ENCODE measurements around the gene ATXN2. TPM values are rescaled to one million over a fixed set of nuclear protein-coding genes. Genes with fewer than 3 reads are reported as not detected.
"Not testable (repeated sequence)": the region's sequence is repeated elsewhere in the genome, so short reads cannot be mapped to it uniquely, and the experiment has no call there.

Gene ATXN2
- total and polyA plus RNA-seq, 2 donors from 2014 or later, result 27.1 to 56.5 TPM

GRCh38 chr12:111506260-111506659 lies 92.9 kb downstream of the ATXN2 start:
- Histone ChIP-seq H3K36me3 (ENCODE audit: control insufficient read depth in 2 of 3, insufficient read depth in 3 of 3, low read length in 3 of 3) (peaks cover 6 to 19% (median 10%) of the 10 kb centered on the region in 3 donors), H3K9ac (ENCODE audit: low read length in 3 of 3) (no peak overlapping the region), H3K27me3 (ENCODE audit: control insufficient read depth, insufficient read depth, low read length) (no peaks in the 10 kb centered on the region), H3K9me3 (ENCODE audit: control insufficient read depth in 2 of 3, insufficient read depth in 1 of 3, low read length in 3 of 3) (no peaks in the 10 kb centered on the region), H3K4me3 (ENCODE audit: low read length in 3 of 3) (no peak overlapping the region), H3K4me1 (ENCODE audit: control insufficient read depth in 2 of 3, insufficient read depth in 2 of 3, low read depth in 1 of 3, low read length in 3 of 3) (no peaks in the 10 kb centered on the region), H3K27ac (ENCODE audit: low read depth in 2 of 2, low read length in 2 of 2) (no peak overlapping the region)
- intact Hi-C loops (cut with DNase I), result no loop called here
- no peak for DNase-seq
- no peak for TF ChIP-seq CTCF (IDR thresholded peaks at IDR 0.05; ENCODE audit: borderline replicate concordance, extremely low read depth, insufficient read depth)
- FAIRE-seq, result no peak

GRCh38 chr12:111505601-111506036 lies 93.5 kb downstream of the ATXN2 start:
- intact Hi-C loops (cut with DNase I), result no loop called here
- no peak overlapping the region for H3K4me3 ChIP-seq (ENCODE audit: low read length in 3 of 3)
- H3K9me3 ChIP-seq (ENCODE audit: control insufficient read depth in 2 of 3, insufficient read depth in 1 of 3, low read length in 3 of 3), result no peaks in the 10 kb centered on the region
- no peak for TF ChIP-seq CTCF (IDR thresholded peaks at IDR 0.05; ENCODE audit: borderline replicate concordance, extremely low read depth, insufficient read depth)
- FAIRE-seq (no peak), DNase-seq (no peak)
- no peaks in the 10 kb centered on the region for H3K27me3 ChIP-seq (ENCODE audit: control insufficient read depth, insufficient read depth, low read length)
- no peak overlapping the region for H3K9ac ChIP-seq (ENCODE audit: low read length in 3 of 3)
- no peaks in the 10 kb centered on the region for H3K4me1 ChIP-seq (ENCODE audit: control insufficient read depth in 2 of 3, insufficient read depth in 2 of 3, low read depth in 1 of 3, low read length in 3 of 3)
- peaks cover 6 to 19% (median 10%) of the 10 kb centered on the region in 3 donors for H3K36me3 ChIP-seq (ENCODE audit: control insufficient read depth in 2 of 3, insufficient read depth in 3 of 3, low read length in 3 of 3)
- H3K27ac ChIP-seq (ENCODE audit: low read depth in 2 of 2, low read length in 2 of 2), result no peak overlapping the region

- H3K27me3 ChIP-seq (ENCODE audit: control insufficient read depth, insufficient read depth, low read length), result no peaks in the 10 kb centered on the region
- H3K9me3 ChIP-seq (ENCODE audit: control insufficient read depth in 2 of 3, insufficient read depth in 1 of 3, low read length in 3 of 3), result no peaks in the 10 kb centered on the region
- H3K27ac ChIP-seq (ENCODE audit: low read depth in 2 of 2, low read length in 2 of 2), result no peak overlapping the region
- no peak for TF ChIP-seq CTCF (IDR thresholded peaks at IDR 0.05; ENCODE audit: borderline replicate concordance, extremely low read depth, insufficient read depth)
- no peak overlapping the region for H3K4me3 ChIP-seq (ENCODE audit: low read length in 3 of 3)
- intact Hi-C loops (cut with DNase I), result no loop called here
- no peaks in the 10 kb centered on the region for H3K4me1 ChIP-seq (ENCODE audit: control insufficient read depth in 2 of 3, insufficient read depth in 2 of 3, low read depth in 1 of 3, low read length in 3 of 3)
- peak in 1 of 5 donors; percentile 25 for DNase-seq
- no peak for FAIRE-seq
- H3K36me3 ChIP-seq (ENCODE audit: control insufficient read depth in 2 of 3, insufficient read depth in 3 of 3, low read length in 3 of 3), result peaks cover 8 to 11% (median 9%) of the 10 kb centered on the region in 3 donors
- no peak overlapping the region for H3K9ac ChIP-seq (ENCODE audit: low read length in 3 of 3)
These were observed 96.0 kb downstream of the ATXN2 start for GRCh38 chr12:111503116-111503515.

- H3K9ac ChIP-seq (ENCODE audit: low read length in 3 of 3), result no peak overlapping the region
- TF ChIP-seq CTCF (IDR thresholded peaks at IDR 0.05; ENCODE audit: borderline replicate concordance, extremely low read depth, insufficient read depth), result no peak
- peaks cover 0 to 2% (median 0%) of the 10 kb centered on the region in 3 donors for H3K9me3 ChIP-seq (ENCODE audit: control insufficient read depth in 2 of 3, insufficient read depth in 1 of 3, low read length in 3 of 3)
- H3K36me3 ChIP-seq (ENCODE audit: control insufficient read depth in 2 of 3, insufficient read depth in 3 of 3, low read length in 3 of 3), result peaks cover 6 to 20% (median 8%) of the 10 kb centered on the region in 3 donors
- no peaks in the 10 kb centered on the region for H3K4me1 ChIP-seq (ENCODE audit: control insufficient read depth in 2 of 3, insufficient read depth in 2 of 3, low read depth in 1 of 3, low read length in 3 of 3)
- intact Hi-C loops (cut with DNase I), result no loop called here
- no peak for FAIRE-seq
- no peak overlapping the region for H3K4me3 ChIP-seq (ENCODE audit: low read length in 3 of 3)
- no peaks in the 10 kb centered on the region for H3K27me3 ChIP-seq (ENCODE audit: control insufficient read depth, insufficient read depth, low read length)
- no peak for DNase-seq
- H3K27ac ChIP-seq (ENCODE audit: low read depth in 2 of 2, low read length in 2 of 2), result no peak overlapping the region
These were observed 104.4 kb downstream of the ATXN2 start for GRCh38 chr12:111494676-111495075.

GRCh38 chr12:111492979-111493378 lies 106.1 kb downstream of the ATXN2 start:
- FAIRE-seq, result not testable (repeated sequence)

More at GRCh38 chr12:111492979-111493378, 106.1 kb downstream of the ATXN2 start:
- H3K27ac ChIP-seq (ENCODE audit: low read depth in 2 of 2, low read length in 2 of 2); H3K4me3 ChIP-seq (ENCODE audit: low read length in 3 of 3); DNase-seq; H3K27me3 ChIP-seq (ENCODE audit: control insufficient read depth, insufficient read depth, low read length); H3K4me1 ChIP-seq (ENCODE audit: control insufficient read depth in 2 of 3, insufficient read depth in 2 of 3, low read depth in 1 of 3, low read length in 3 of 3); H3K9me3 ChIP-seq (ENCODE audit: control insufficient read depth in 2 of 3, insufficient read depth in 1 of 3, low read length in 3 of 3); H3K9ac ChIP-seq (ENCODE audit: low read length in 3 of 3); intact Hi-C loops (cut with DNase I): not testable (repeated sequence)
- H3K36me3 ChIP-seq (ENCODE audit: control insufficient read depth in 2 of 3, insufficient read depth in 3 of 3, low read length in 3 of 3), result peaks cover 7 to 19% (median 8%) of the 10 kb centered on the region in 3 donors
